Erythroblast (primary cell): ENCODE results near the gene TAB2.

ENCODE experiments used
- GATA1 ChIP-seq: IDR thresholded peaks from 2 replicates; pipeline ENCODE4 v1.6.1; 2011; ENCODE audit warnings: low read depth, mild to moderate bottlenecking, control low read depth, low read length, moderate library complexity
- POLR2A ChIP-seq: IDR thresholded peaks from 2 replicates; pipeline ENCODE4 v1.6.1; 2011; ENCODE audit warnings: mild to moderate bottlenecking, low read length

DNA sequence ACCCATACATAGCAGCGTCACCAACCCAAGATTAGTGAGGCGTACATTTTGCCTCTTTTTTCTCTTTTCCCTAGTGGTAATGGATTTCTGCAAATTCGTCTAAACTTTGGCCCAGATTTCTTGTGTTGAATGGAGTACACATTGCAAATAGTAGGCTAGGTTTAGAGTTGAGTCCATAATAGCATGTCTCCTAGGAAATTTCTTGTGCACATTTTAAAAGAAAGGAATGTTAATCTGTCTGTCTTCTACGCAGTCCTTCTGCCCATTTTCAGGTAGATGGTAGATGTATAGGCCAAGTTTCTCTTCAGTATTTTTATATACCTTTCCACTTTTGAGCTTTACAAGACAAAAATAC is 15.7 kb downstream of the TAB2 start:
- TF ChIP-seq POLR2A: no peak
- no peak for TF ChIP-seq GATA1
